ENCODE measurements around the gene SLC2A6.
A peak's percentile ranks its signal among the peaks of the same experiment; 100 is the strongest.

The SLC2A6 gene

DNA sequence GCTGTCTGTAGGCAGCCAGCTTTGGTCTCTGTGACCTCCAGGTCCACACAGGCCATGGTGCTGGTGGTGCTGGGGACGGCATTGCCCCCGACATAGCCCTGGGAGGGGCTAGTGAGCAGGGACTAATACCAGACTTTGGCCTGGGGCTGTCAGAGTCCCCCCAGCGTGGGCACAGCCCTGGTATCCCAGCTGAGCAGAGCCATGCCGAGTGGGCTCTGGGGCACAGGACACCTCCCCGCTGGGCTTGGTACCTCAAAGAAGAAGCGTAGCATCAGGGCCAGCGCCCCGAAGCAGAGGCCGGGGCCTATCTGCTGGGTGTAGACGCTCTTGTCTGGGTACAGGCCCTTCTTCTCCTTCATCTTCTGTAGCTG lies 36.3 kb upstream of the SLC2A6 start:
- no peak for DNase-seq

- DNase-seq: peak; percentile 22 to 77
Observed at GRCh38 chr9:133514460-133515239, 35.8 kb upstream of the SLC2A6 start.

- peak in 1 of 2 experiments; percentile 41 for DNase-seq
Observed at GRCh38 chr9:133513214-133514100, 34.6 kb upstream of the SLC2A6 start.

DNA sequence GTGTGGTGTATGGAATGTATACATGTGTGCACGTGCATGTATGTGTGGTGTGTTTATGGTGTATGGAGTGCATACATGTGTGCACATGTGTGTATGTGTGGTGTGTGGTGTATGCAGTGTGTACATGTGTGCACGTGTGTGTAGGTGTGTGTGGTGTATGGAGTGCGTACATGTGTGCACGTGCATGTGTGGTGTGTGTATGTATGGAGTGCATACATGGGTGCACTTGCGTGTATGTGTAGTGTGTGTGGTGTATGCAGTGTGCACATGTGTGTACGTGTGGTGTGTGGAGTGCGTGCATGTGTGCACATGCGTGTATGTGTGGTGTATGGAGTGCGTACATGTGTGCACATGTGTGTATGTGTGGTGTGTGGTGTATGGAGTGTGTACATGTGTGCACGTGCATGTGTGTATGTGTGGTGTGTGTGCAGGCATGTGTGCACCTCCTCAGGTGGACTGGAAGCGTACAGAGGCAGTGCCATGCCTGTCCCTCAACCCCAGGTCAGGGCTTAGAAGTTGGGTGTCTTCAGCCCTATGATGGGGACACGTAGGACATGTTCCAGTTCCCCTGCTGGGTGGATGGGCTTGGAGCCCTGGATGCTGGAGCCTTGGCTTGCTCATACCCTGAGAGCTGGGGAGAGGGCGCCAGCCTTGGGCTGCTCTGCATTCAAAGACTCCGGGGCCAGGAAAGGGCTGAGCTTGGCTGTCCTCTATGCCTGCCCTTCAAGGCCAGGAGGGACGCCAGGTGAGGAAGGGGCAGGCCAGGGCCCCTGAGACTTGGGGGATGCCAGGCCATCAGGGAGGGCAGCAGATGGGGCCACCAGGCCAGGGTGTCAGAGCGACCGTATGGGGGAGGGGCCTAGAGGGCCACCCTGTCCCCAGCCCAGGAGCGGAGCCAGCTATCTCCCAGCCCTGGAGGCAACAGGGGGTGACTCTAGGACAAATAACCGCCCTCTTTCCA lies 33.6 kb upstream of the SLC2A6 start:
- DNase-seq: peak in 1 of 2 experiments; percentile 37

- DNase-seq: no peak
Observed at GRCh38 chr9:133511607-133512006, 32.7 kb upstream of the SLC2A6 start.

DNA sequence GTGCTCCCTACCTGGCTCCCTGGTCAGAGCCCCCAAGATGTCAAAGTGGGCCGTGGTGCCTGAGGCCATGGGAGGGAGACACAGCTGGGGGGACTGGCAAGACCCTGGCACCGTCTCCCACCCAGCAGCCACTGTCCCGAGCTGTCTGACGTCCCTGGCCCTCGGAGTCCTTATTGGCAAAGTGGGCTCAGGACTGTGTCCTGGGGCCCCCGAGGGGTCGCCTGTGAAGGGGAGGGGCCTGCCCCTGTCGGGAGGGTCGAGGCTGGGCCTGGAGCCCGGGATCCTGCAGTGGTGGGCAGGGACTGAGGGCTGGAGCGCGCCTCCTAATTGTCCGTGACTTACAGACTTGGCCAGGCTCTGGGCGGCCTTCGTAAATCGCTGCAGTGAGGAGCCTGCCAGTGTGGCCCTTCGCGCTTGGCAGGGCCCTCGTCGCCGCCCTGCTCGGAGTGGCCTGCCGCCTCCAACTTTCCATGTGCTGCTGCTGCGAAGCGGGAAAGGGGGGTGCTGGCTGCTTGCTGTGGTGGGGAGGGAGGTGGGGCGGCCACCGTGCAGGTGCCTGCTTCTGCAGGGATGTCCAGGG lies 32.1 kb upstream of the SLC2A6 start:
- no peak for DNase-seq

DNA sequence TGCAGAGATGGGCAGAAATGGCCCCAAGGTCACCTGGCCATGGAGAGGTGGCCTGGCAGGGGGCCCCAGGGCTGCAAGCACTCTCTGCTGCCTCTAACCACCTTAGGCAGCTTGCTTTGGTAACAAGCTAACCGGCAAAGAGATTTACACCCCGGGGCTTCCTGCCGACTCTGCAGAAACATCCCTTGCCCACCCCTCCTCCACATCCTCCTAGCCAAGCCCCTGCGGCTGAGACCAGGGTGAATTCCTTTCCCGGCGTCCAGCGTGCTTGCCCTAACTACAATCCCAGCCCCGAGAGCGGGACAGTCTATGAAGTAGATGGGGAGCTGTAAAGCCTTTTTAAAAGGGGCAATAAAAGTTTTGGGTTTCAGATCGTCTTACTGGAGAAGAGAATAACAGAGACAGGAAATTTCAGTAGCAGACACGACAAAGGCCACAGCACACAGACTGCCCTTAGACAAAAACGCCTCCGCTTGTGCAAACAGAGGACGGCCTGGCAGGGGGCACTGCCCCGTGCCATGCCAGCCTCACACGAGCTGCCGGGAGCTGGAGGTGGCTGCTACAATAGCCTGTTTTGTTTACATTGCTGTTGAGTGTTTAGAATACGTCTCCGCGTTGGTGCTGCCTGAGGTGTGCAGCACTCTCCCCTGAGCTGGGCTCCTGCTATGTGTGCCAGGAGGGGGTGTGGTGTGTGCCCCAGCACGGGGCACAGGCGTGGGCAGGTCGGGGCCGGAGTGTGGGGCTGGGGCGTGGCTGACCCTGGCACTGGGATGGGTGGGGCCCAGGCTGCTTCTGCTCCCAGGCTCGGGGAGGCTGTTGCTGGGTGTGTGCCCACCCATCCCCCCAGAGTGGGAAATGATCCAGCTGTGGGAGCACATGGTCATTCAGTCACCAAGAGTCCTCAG lies 30.5 kb upstream of the SLC2A6 start:
- DNase-seq: peak; percentile 80 to 89

- no peak for DNase-seq
Observed at GRCh38 chr9:133508046-133508445, 29.1 kb upstream of the SLC2A6 start.

- DNase-seq: no peak
Observed at GRCh38 chr9:133507246-133507965, 28.5 kb upstream of the SLC2A6 start.

DNA sequence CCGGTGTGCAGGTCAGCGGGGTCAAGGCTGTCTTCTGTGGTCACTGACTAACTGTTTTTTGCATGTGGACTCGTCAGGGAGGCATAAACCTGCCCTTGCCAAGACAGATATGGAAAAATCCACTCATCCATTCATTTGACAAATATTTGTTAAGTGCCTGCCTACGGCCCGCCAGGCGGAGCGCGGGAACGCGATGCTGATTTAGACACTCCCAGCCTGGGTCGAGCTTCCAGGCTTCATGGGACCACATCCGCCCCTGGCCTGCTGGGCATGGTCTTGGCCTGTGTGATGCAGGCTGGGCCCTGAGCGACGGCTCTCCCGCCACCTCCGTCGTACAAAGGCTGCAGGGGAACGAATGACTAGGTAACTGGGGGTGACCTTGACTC lies 27.7 kb upstream of the SLC2A6 start:
- DNase-seq: peak; percentile 65 to 75

- DNase-seq: no peak
Observed at GRCh38 chr9:133505901-133506652, 27.2 kb upstream of the SLC2A6 start.

DNA sequence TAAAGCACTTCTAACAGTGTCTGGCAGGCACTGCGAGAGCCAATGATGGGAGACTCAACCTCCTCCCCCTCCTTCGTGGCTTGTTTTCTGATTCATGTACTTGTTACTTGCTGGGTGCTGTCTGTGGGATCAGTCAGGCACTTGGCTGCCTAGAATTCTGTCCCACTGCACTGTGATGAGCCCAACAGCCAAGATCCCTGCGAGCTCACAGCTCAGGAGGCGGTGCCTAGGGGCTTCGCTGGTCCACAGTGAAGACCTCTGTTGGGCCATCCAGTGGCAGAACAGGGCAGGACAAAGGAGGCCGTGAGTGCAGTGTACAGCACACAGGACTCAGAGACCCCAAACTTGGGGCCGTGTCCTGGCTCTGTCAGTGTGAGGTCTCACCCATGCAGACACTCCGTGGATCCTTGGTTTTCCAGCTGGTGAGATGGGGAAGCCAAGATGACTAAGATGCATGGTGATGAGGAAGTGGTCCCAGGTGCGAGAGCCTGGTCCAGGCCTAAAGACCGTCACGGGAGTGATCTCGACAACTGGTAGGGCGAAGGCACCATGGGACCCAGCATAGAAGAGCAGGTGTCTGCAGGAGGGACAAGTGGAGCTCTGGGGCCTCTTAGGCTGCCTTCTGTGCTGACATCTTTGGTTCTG lies 26.4 kb upstream of the SLC2A6 start:
- DNase-seq: no peak

DNA sequence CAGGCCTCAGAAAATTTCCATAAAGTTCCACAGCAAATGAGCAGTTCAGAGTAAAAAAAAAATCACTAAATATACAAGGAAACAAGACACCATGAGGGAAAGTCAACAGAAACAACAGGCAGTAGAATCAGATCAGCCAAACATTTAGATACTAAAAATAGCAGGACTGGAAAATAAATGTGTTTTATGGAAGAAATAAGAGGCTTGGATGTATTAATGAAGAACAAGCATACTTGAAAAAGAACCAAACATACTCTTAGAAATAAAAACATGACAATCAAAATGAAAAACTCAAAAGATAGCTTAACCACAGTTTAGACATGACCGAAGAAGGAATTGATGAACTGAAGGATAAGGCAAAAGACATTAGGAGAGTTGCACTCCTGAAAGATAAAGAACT lies 23.2 kb upstream of the SLC2A6 start:
- no peak for DNase-seq

DNA sequence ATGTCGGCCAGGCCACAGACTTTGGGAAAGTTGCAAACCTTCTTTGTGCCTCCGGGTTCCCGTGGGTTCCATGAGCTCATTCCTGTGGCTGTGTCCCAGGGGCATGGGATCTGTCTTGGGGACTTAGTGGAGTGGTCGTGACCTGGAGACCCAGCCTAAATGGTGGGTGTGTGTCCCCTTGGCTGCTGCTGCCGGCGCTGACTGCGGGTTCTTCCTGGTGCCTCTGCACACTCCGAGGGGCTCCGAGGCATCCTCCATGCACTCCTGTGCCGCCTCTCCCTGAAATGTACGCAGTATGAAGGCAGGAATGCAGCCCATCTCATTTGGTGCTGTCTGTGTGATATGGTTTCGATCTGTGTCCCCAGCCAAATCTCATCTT lies 21.0 kb upstream of the SLC2A6 start:
- no peak for DNase-seq

GRCh38 chr9:133499132-133499891 lies 20.4 kb upstream of the SLC2A6 start:
- DNase-seq: no peak

DNA sequence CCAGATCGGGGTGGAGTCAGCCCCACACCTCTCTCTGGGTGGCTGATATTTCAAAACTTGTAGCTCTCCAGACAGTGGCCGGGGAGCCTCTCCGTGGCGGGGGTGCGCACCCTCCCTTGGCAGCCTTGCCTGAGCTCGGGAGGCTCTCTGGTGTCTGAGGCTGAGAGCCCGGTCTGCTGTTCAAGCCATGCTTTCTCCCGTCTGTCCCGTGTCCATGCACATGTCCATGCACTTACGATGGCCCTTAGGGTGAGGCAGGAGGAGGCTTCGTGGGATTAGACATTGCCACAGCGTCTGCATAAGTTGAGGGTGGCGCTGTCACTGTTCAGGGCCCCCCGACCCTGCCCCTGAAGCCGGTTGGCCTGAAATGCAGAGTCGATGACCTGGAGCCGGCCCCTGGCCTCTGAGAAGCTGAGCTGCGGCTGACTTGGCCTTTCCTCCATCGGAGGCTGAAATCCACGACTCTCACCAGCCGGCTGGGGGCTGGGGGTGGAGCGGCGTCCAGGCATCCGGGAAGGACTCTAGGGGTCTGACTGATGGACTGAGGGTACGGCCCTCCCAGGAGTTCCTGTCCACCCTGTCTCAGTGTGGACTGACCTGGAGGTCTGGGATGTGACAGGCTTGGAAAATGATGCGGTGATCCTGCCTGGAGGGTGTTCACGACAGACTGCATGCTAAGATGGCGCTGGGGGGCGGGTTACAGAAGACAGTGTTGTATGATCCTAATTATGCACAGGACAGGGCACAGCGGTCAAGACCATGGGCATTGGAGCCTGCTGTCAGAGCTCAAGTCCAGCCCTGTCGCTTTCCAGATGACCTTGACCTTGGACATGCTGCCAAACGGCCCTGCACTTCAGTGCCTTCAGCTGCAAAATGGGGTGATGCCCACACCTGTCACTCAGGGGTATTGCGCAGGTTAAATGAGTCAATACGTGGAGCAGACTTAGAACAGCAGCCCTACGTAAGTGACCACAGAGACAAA lies 18.3 kb upstream of the SLC2A6 start:
- no peak for DNase-seq
